ENCODE results near the gene OBSCN.

- TF ChIP-seq CTCF (IDR thresholded peaks at IDR 0.05) (no peak), EZH2 (IDR thresholded peaks at IDR 0.05) (no peak), EZH2phosphoT487 (IDR thresholded peaks at IDR 0.05) (no peak)
These were observed 200.4 kb downstream of the OBSCN start for GRCh38 chr1:228408041-228408868.
